K562 (cell line): Measurements from ENCODE around the gene THOC5. TPM values are rescaled to one million over a fixed set of nuclear protein-coding genes. Genes with fewer than 3 reads are reported as not detected.

Source experiments
- ATAC-seq: fragments of 200-7000 bp; cut with Tn5 transposase; 3 replicates; pipeline ENCODE4 v1.9.1; 2020; ENCODE audit warnings: moderate library complexity
- BruUV-seq: library from RNA; stranded (reverse); fragments of 400-500 nt; replicated peaks from 2 replicates; lab custom pipeline; 2021; lab: Mats Ljungman, UMichigan
- CTCF ChIA-PET: fragments of 300-600 bp; formaldehyde crosslinking; extraction: SDS; loops from one replicate; lab custom pipeline; 2021; ENCODE audit warnings: low intra/inter-chr PET ratio; lab: Yijun Ruan, JAX
- POLR2A ChIA-PET: fragments of 300-600, 350-650 bp; sonication (Branson Sonifier 250); formaldehyde crosslinking; extraction: SDS; loops from one replicate; lab custom pipeline; 2021; ENCODE audit warnings: antibody characterized with exemption, inconsistent platforms; lab: Yijun Ruan, JAX
- DNase-seq, 4 experiments: peaks; one replicate each; pipeline versions ENCODE4 v3.0.0 to v3.0.0-alpha.2; 2011 to 2018; ENCODE audit warnings: low spot score in 3 of 4, mixed read lengths in 3 of 4; ENCODE audit errors: extremely low read depth in 1 of 4
- FAIRE-seq: peaks from 2 replicates; lab custom pipeline; 2011; peaks lifted over from hg19 to GRCh38; lab: Jason Lieb, UNC
- H2AFZ ChIP-seq: 2 replicates; pipeline ENCODE4 v1.6.0; 2011; ENCODE audit warnings: low read depth, low read length, control low read depth, inconsistent platforms
- H3K27ac ChIP-seq: fragments of 200-600 bp; 3 replicates; pipeline ENCODE4 v1.8.0; 2011; ENCODE audit warnings: low read depth, mild to moderate bottlenecking, control low read depth, inconsistent platforms, low read length, moderate library complexity, mixed read lengths; ENCODE audit errors: extremely low read depth
- H3K27me3 ChIP-seq, 2 experiments: fragments of 300-600 bp in 1 of 2; 2 replicates in 1 of 2; 3 replicates in 1 of 2; pipeline versions ENCODE4 v1.6.0 to v1.8.0; 2011; ENCODE audit warnings: inconsistent platforms in 2 of 2, low read length in 2 of 2, mild to moderate bottlenecking in 1 of 2, mixed read lengths in 1 of 2, moderate library complexity in 1 of 2; ENCODE audit not compliant: control insufficient read depth in 2 of 2, insufficient read depth in 2 of 2
- H3K36me3 ChIP-seq: fragments of 300-600 bp; 3 replicates; pipeline ENCODE4 v1.8.0; 2011; ENCODE audit warnings: mild to moderate bottlenecking, low read length, inconsistent platforms; ENCODE audit not compliant: control insufficient read depth, insufficient read depth
- H3K4me1 ChIP-seq, 2 experiments: fragments of 200-600 bp in 1 of 2; replicated peaks in 1 of 2; 2 replicates in 1 of 2; 3 replicates in 1 of 2; pipeline versions ENCODE4 v1.5.1 to v1.8.0; 2011; ENCODE audit warnings: inconsistent platforms in 2 of 2, low read length in 2 of 2, mild to moderate bottlenecking in 1 of 2, mixed read lengths in 1 of 2, moderate library complexity in 1 of 2; ENCODE audit not compliant: control insufficient read depth in 2 of 2, insufficient read depth in 2 of 2
- H3K4me2 ChIP-seq: 2 replicates; pipeline ENCODE4 v1.6.1; 2011; ENCODE audit warnings: low read length, control low read depth, inconsistent platforms, mixed read lengths; ENCODE audit not compliant: insufficient read depth
- H3K4me3 ChIP-seq: fragments of 200-600 bp; sonication (generic), shearing (Covaris generic); 2 replicates; pipeline ENCODE4 v1.5.1; 2016; ENCODE audit warnings: control low read depth, inconsistent platforms
- H3K79me2 ChIP-seq: fragments of 200-600 bp; 3 replicates; pipeline ENCODE4 v1.8.0; 2011; ENCODE audit warnings: low read length, inconsistent platforms; ENCODE audit not compliant: control insufficient read depth, insufficient read depth
- H3K9ac ChIP-seq, 2 experiments: 2 replicates each; pipeline versions ENCODE4 v1.6.0 to v1.6.1; 2011; ENCODE audit warnings: low read depth in 2 of 2, low read length in 2 of 2, control low read depth in 1 of 2, inconsistent platforms in 1 of 2, mild to moderate bottlenecking in 1 of 2, mixed read lengths in 1 of 2; ENCODE audit not compliant: insufficient read depth in 1 of 2
- H3K9me1 ChIP-seq: one replicate; pipeline ENCODE4 v1.6.0; 2011; ENCODE audit warnings: inconsistent platforms, mild to moderate bottlenecking, low read length, moderate library complexity; ENCODE audit not compliant: control insufficient read depth, insufficient read depth
- H3K9me3 ChIP-seq: replicated peaks from 2 replicates; pipeline ENCODE4 v1.5.1; 2011; ENCODE audit warnings: low read depth, low read length, inconsistent platforms; ENCODE audit not compliant: control insufficient read depth, insufficient read depth
- H4K20me1 ChIP-seq: replicated peaks from 2 replicates; pipeline ENCODE4 v1.6.1; 2011; ENCODE audit warnings: low read length, inconsistent platforms, mixed read lengths; ENCODE audit not compliant: control insufficient read depth, insufficient read depth
- ATF1 ChIP-seq, 2 experiments: fragments of 450-650 bp in 1 of 2; IDR thresholded peaks; 2 replicates each; pipeline ENCODE4 v1.6.1; 2016; ENCODE audit warnings: missing compliant biosample characterization in 1 of 2, missing genetic modification characterization in 1 of 2
- CC2D1A ChIP-seq: fragments of 450-650 bp; IDR thresholded peaks from 2 replicates; pipeline ENCODE4 v1.6.1; 2017; ENCODE audit warnings: mild to moderate bottlenecking
- LARP7 ChIP-seq: fragments of 450-650 bp; IDR thresholded peaks from 2 replicates; pipeline ENCODE4 v1.6.1; 2016
- NFATC3 ChIP-seq: fragments of 450-650 bp; IDR thresholded peaks from 2 replicates; pipeline ENCODE4 v1.6.1; 2017; ENCODE audit warnings: mild to moderate bottlenecking
- POLR3G ChIP-seq: IDR thresholded peaks from 2 replicates; pipeline ENCODE4 v1.6.1; 2011; ENCODE audit not compliant: insufficient read length, insufficient replicate concordance; ENCODE audit errors: extremely low read depth
- REST ChIP-seq, 2 experiments: fragments of 450-650 bp; formaldehyde crosslinking in 1 of 2; IDR thresholded peaks; 2 replicates each; pipeline versions ENCODE4 v1.4.0 to v1.6.1; 2014 to 2020; ENCODE audit warnings: mild to moderate bottlenecking in 2 of 2, borderline replicate concordance in 1 of 2, low read depth in 1 of 2
- ZFP30 ChIP-seq: fragments of 250-450 bp; sonication (Bioruptor Pico); IDR thresholded peaks from 2 replicates; pipeline ENCODE4 v1.8.0; 2022; ENCODE audit warnings: moderate library complexity, mild to moderate bottlenecking, inconsistent platforms, borderline replicate concordance
- ZNF77 ChIP-seq: fragments of 250-450 bp; sonication (Bioruptor Pico); IDR thresholded peaks from 2 replicates; pipeline ENCODE4 v1.5.0; 2020
- WGBS: fragments of 100-300 bp; shearing (Covaris generic); methylation state at CpG from one replicate; pipeline ENCODE4 v1.1.6; 2016; ENCODE audit warnings: low coverage, mixed read lengths; ENCODE audit not compliant: insufficient coverage; ENCODE audit errors: missing lambda C conversion rate; 5-methylcytosine and 5-hydroxymethylcytosine counted together
- in situ Hi-C: fragments of 300-500 bp; cut with MboI; formaldehyde crosslinking; loops from 4 replicates; pipeline ENCODE4 v1.15.0; 2018; ENCODE audit warnings: inconsistent platforms, mixed read lengths
- intact Hi-C: fragments of 100-400 bp; cut with micrococcal nuclease; formaldehyde crosslinking; loops from 2 replicates; pipeline ENCODE4 v1.14.2; 2022
- polyA plus RNA-seq, 8 experiments: library from polyadenylated mRNA; depleted of rRNA in 4 of 8; stranded (reverse) in 5 of 8; unstranded in 3 of 8; fragments of >200 nt; fragmentation: Nextera tagmentation in 2 of 8; fragmentation: Illumina TruSeq in 1 of 8; extraction: Ambion mirVana in 2 of 8; extraction: Trizol in 1 of 8; gene quantifications; 2 replicates each; pipeline versions ENCODE4 v1.2.1 to v1.2.3, GENCODE V29; 2011 to 2014; ENCODE audit warnings: inconsistent platforms in 1 of 8, missing spikeins in 1 of 8
- total RNA-seq, 7 experiments: library from RNA; depleted of rRNA in 6 of 7; stranded (reverse); fragments of >200 nt in 6 of 7; fragmentation: Illumina TruSeq in 2 of 7; extraction: Trizol in 2 of 7; gene quantifications; 2 replicates each; pipeline versions ENCODE4 v1.2.1 to v1.2.3, GENCODE V29; 2011 to 2021; ENCODE audit warnings: low replicate concordance in 1 of 7

The THOC5 gene
- total and polyA plus RNA-seq, 9 of the 15 experiments (the other 6 are each of a cell fraction or from before 2014, with no cell fraction given), result 45.3 to 96.5 (median 51.4) TPM

DNA sequence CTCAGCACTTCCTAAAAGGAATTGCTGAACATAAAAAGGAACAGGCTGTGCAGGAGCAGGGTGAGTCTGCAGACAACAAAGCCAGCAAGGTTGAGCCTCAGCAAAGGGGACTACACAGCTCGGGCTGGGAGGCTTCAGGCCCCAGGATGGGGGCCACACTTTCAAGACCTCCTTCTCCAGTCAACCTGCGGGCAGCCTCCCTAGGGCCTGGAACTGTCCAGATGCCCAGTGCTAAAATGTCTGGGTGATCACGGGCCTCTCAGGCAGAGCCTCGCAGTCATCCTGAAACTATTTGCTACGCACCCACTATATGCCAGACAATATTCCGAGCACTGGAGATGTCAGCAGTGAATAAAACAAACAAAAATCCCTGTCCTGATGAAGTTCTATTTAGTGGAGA, 77.4 kb downstream of the THOC5 start:
- no peak for FAIRE-seq
- POLR2A ChIA-PET, result interaction anchor here (0.9 kb wide), 1 partner anchor 18 kb away, joined by 3 read pairs; no protein-coding TSS in a partner anchor
- intact Hi-C loops, result no loop called here

More for the DNA sequence above, 77.4 kb downstream of the THOC5 start:
- H3K27ac ChIP-seq, result no peak overlapping the region
- DNase-seq (no peak), ATAC-seq (no peak)
- no TSS peak for BruUV-seq
- H2AFZ ChIP-seq, result no peak overlapping the region
- H3K4me1 ChIP-seq, result peaks cover 14 to 35% of the 10 kb centered on the region in 2 experiments; a peak in 4 of 5 replicates
- TF ChIP-seq NFATC3 (no peak), LARP7 (no peak), ATF1 (CRISPR knock-in tag; IDR thresholded peaks at IDR 0.05) (no peak), ATF1 (tag; IDR thresholded peaks at IDR 0.05) (no peak), CC2D1A (no peak), POLR3G (no peak), ZFP30 (no peak), REST (IDR thresholded peaks at IDR 0.05; ENCODE audit: borderline replicate concordance) (peak; percentile 72), REST (CRISPR knock-in tag; IDR thresholded peaks at IDR 0.05; ENCODE audit: low read depth) (no peak), ZNF77 (no peak)
- peaks cover 9% of the 10 kb centered on the region; the same call in 1 of the 3 replicates for H3K36me3 ChIP-seq
- no peak overlapping the region for H3K4me3 ChIP-seq
- H3K9me3 ChIP-seq, result no peaks in the 10 kb centered on the region
- in situ Hi-C loops, result no loop called here
- H4K20me1 ChIP-seq, result peaks cover 19% of the 10 kb centered on the region; the same call in 1 of the 2 replicates
- no peak overlapping the region for H3K4me2 ChIP-seq
- H3K27me3 ChIP-seq, result no peaks in the 10 kb centered on the region
- peaks cover 24% of the 10 kb centered on the region for H3K79me2 ChIP-seq
- 56% methylated on average over 5 of the region's 6 CpGs for WGBS
- peaks cover 10% of the 10 kb centered on the region for H3K9me1 ChIP-seq
- CTCF ChIA-PET, result no interaction called here
- H3K9ac ChIP-seq, result no peak overlapping the region
